Endothelial cell of umbilical vein (primary cell): ENCODE data around the gene CASR. TPM values are rescaled to one million over a fixed set of nuclear protein-coding genes. Genes with fewer than 3 reads are reported as not detected.

Experiments used
- BruUV-seq: library from RNA; stranded (reverse); fragments of 400-500 nt; replicated peaks from 2 replicates; lab custom pipeline; 2021; lab: Mats Ljungman, UMichigan
- CTCF ChIA-PET: fragments of 300-600, 350-600 bp; sonication (Branson Sonifier 250); formaldehyde crosslinking; loops from one replicate; lab custom pipeline; 2021; ENCODE audit warnings: antibody characterized with exemption, inconsistent platforms; lab: Charles Lee
- POLR2A ChIA-PET: fragments of 300-600, 350-600 bp; sonication (Branson Sonifier 250); formaldehyde crosslinking; loops from one replicate; lab custom pipeline; 2021; ENCODE audit warnings: antibody characterized with exemption, inconsistent platforms; lab: Charles Lee
- DNase-seq: peaks from one replicate; pipeline ENCODE4 v3.0.0-alpha.2; 2011; ENCODE audit warnings: low read depth, low spot score
- FAIRE-seq: peaks from 2 replicates; lab custom pipeline; 2011; peaks lifted over from hg19 to GRCh38; lab: Jason Lieb, UNC
- H2AFZ ChIP-seq: 2 replicates; pipeline ENCODE4 v1.6.0; 2012; ENCODE audit warnings: low read depth, low read length, control low read depth, inconsistent platforms
- H3K27ac ChIP-seq: 2 replicates; pipeline ENCODE4 v1.5.1; 2011; ENCODE audit warnings: low read depth, mild to moderate bottlenecking, control low read depth, low read length, moderate library complexity; ENCODE audit not compliant: insufficient read depth
- H3K27me3 ChIP-seq, 2 experiments: 2 replicates each; pipeline versions ENCODE4 v1.6.0 to v1.6.1; 2011; ENCODE audit warnings: low read length in 2 of 2, mixed read lengths in 1 of 2; ENCODE audit not compliant: control insufficient read depth in 2 of 2, insufficient read depth in 2 of 2
- H3K36me3 ChIP-seq, 2 experiments: 2 replicates in 1 of 2; 3 replicates in 1 of 2; pipeline ENCODE4 v1.5.1; 2011; ENCODE audit warnings: low read length in 2 of 2, mild to moderate bottlenecking in 1 of 2, moderate library complexity in 1 of 2; ENCODE audit not compliant: control insufficient read depth in 2 of 2, insufficient read depth in 2 of 2; ENCODE audit errors: extremely low read depth in 1 of 2
- H3K4me1 ChIP-seq: 3 replicates; pipeline ENCODE4 v1.5.1; 2011; ENCODE audit warnings: mild to moderate bottlenecking, low read length; ENCODE audit not compliant: control insufficient read depth, insufficient read depth; ENCODE audit errors: extremely low read depth
- H3K4me2 ChIP-seq: 2 replicates; pipeline ENCODE4 v1.6.1; 2011; ENCODE audit warnings: low read length, control low read depth, mixed read lengths; ENCODE audit not compliant: insufficient read depth
- H3K4me3 ChIP-seq, 3 experiments: fragments of 200-600 bp in 1 of 3; sonication (generic), shearing (Covaris generic) in 1 of 3; replicated peaks in 1 of 3; 2 replicates each; pipeline ENCODE4 v1.5.1; 2011 to 2016; ENCODE audit warnings: control low read depth in 3 of 3, low read length in 3 of 3, mild to moderate bottlenecking in 2 of 3, inconsistent platforms in 1 of 3, low read depth in 1 of 3, moderate library complexity in 1 of 3; ENCODE audit not compliant: insufficient read depth in 1 of 3
- H3K79me2 ChIP-seq: 2 replicates; pipeline ENCODE4 v1.6.0; 2012; ENCODE audit warnings: low read length, inconsistent platforms; ENCODE audit not compliant: control insufficient read depth, insufficient read depth
- H3K9ac ChIP-seq: replicated peaks from 2 replicates; pipeline ENCODE3; 2011; ENCODE audit warnings: low read length, control low read depth; ENCODE audit not compliant: insufficient read depth; ENCODE audit errors: extremely low read depth
- H3K9me1 ChIP-seq: replicated peaks from 3 replicates; pipeline ENCODE4 v1.6.0; 2011; ENCODE audit warnings: mild to moderate bottlenecking, low read length; ENCODE audit not compliant: control insufficient read depth, insufficient read depth; ENCODE audit errors: extremely low read depth
- H3K9me3 ChIP-seq: replicated peaks from 2 replicates; pipeline ENCODE4 v1.5.1; 2012; ENCODE audit warnings: low read length, inconsistent platforms; ENCODE audit not compliant: control insufficient read depth, insufficient read depth
- H4K20me1 ChIP-seq: replicated peaks from 2 replicates; pipeline ENCODE3; 2011; ENCODE audit warnings: mild to moderate bottlenecking, low read length; ENCODE audit not compliant: control insufficient read depth, insufficient read depth; ENCODE audit errors: extremely low read depth
- CTCF ChIP-seq, 2 donors: IDR thresholded peaks; 1 replicate in 1 of 2; 2 replicates in 1 of 2; pipeline ENCODE4 v1.5.1; 2011; ENCODE audit warnings: low read length in 2 of 2, mild to moderate bottlenecking in 2 of 2, moderate library complexity in 2 of 2, control low read depth in 1 of 2, inconsistent platforms in 1 of 2, low read depth in 1 of 2; ENCODE audit not compliant: insufficient read depth in 1 of 2; ENCODE audit errors: extremely low read depth in 1 of 2
- EZH2 ChIP-seq: IDR thresholded peaks from 2 replicates; pipeline ENCODE4 v1.6.1; 2012; ENCODE audit warnings: borderline replicate concordance, low read depth, mild to moderate bottlenecking, moderate library complexity, low read length, inconsistent platforms; ENCODE audit not compliant: severe bottlenecking
- FOS ChIP-seq: IDR thresholded peaks from 2 replicates; pipeline ENCODE4 v1.6.1; 2011; ENCODE audit warnings: mild to moderate bottlenecking, low read length, moderate library complexity, borderline replicate concordance; ENCODE audit not compliant: insufficient read depth
- GATA2 ChIP-seq: IDR thresholded peaks from 2 replicates; pipeline ENCODE4 v1.7.0; 2011; ENCODE audit warnings: low read depth, mild to moderate bottlenecking, moderate library complexity, mixed read lengths, low read length; ENCODE audit not compliant: insufficient read length, insufficient read depth
- JUN ChIP-seq: IDR thresholded peaks from 2 replicates; pipeline ENCODE4 v1.6.1; 2011; ENCODE audit warnings: borderline replicate concordance, low read depth; ENCODE audit not compliant: insufficient read length, insufficient read depth
- MAX ChIP-seq: IDR thresholded peaks from 2 replicates; pipeline ENCODE4 v1.6.1; 2011; ENCODE audit not compliant: insufficient read depth, insufficient read length
- MYC ChIP-seq: IDR thresholded peaks from one replicate; pipeline ENCODE4 v1.6.1; 2011; ENCODE audit warnings: mild to moderate bottlenecking, low read depth, low read length
- POLR2A ChIP-seq: IDR thresholded peaks from 2 replicates; pipeline ENCODE4 v1.6.1; 2012; ENCODE audit warnings: low read depth, mild to moderate bottlenecking, control low read depth, low read length
- POLR2AphosphoS5 ChIP-seq: IDR thresholded peaks from 2 replicates; pipeline ENCODE4 v1.6.1; 2012; ENCODE audit warnings: low read depth, mild to moderate bottlenecking, control low read depth, low read length, moderate library complexity; ENCODE audit not compliant: insufficient read depth
- dilution Hi-C: fragments of 300-500 bp; cut with MboI; formaldehyde crosslinking; loops from one replicate; pipeline ENCODE4 v1.15.0; 2019; ENCODE audit warnings: low sequenced_read_pairs; ENCODE audit not compliant: extremely low pct_ligation_motif_present
- intact Hi-C: fragments of 100-400 bp; cut with micrococcal nuclease; formaldehyde crosslinking; loops from one replicate; pipeline ENCODE4 v1.10.0; 2022
- polyA plus RNA-seq, 4 experiments: library from polyadenylated mRNA; depleted of rRNA in 3 of 4; stranded (reverse) in 3 of 4; unstranded in 1 of 4; fragments of >200 nt; gene quantifications; 2 replicates each; pipeline versions ENCODE4 v1.2.1 to v1.2.3, GENCODE V29; 2011 to 2012; ENCODE audit warnings: missing spikeins in 1 of 4
- total RNA-seq: library from RNA; stranded (reverse); gene quantifications from 2 replicates; pipeline ENCODE4 v1.2.3, GENCODE V29; 2021

The CASR gene
- total and polyA plus RNA-seq, 2 donors (not counting 3 experiments of a cell fraction or from before 2014, with no cell fraction given) = not detected

- Histone ChIP-seq H3K9me3 (no peaks in the 10 kb centered on the region), H3K27ac (no peak overlapping the region), H3K36me3 (no peaks in the 10 kb centered on the region), H4K20me1 (no peaks in the 10 kb centered on the region), H2AFZ (no peak overlapping the region), H3K27me3 (peaks cover 10 to 11% of the 10 kb centered on the region in 2 experiments), H3K79me2 (no peaks in the 10 kb centered on the region), H3K4me1 (no peaks in the 10 kb centered on the region), H3K9me1 (no peaks in the 10 kb centered on the region), H3K4me3 (no peak overlapping the region), H3K4me2 (no peak overlapping the region), H3K9ac (no peak overlapping the region)
- FAIRE-seq (no peak), DNase-seq (no peak)
- dilution Hi-C loops (no loop called here), intact Hi-C loops (no loop called here)
- CTCF ChIA-PET = interaction anchor here (3.3 kb wide), 1 partner anchor 158 kb away, joined by 70 read pairs; no protein-coding TSS in a partner anchor
- TF ChIP-seq MAX (no peak), MYC (no peak), POLR2A (no peak), POLR2AphosphoS5 (no peak), CTCF (IDR thresholded peaks at IDR 0.05; ENCODE audit: extremely low read depth in 1 of 2, insufficient read depth in 1 of 2, low read depth in 1 of 2, low read length in 2 of 2) (no peak), JUN (no peak), FOS (no peak), GATA2 (no peak), EZH2 (no peak)
- POLR2A ChIA-PET = no interaction called here
- no TSS peak for BruUV-seq
Measured at GRCh38 chr3:122260206-122260605, 76.7 kb downstream of the CASR start.
